ENCODE measurements around the gene RTL10.
"Not testable (repeated sequence)": the region's sequence is repeated elsewhere in the genome, so short reads cannot be mapped to it uniquely, and the experiment has no call there.

The RTL10 gene

DNA sequence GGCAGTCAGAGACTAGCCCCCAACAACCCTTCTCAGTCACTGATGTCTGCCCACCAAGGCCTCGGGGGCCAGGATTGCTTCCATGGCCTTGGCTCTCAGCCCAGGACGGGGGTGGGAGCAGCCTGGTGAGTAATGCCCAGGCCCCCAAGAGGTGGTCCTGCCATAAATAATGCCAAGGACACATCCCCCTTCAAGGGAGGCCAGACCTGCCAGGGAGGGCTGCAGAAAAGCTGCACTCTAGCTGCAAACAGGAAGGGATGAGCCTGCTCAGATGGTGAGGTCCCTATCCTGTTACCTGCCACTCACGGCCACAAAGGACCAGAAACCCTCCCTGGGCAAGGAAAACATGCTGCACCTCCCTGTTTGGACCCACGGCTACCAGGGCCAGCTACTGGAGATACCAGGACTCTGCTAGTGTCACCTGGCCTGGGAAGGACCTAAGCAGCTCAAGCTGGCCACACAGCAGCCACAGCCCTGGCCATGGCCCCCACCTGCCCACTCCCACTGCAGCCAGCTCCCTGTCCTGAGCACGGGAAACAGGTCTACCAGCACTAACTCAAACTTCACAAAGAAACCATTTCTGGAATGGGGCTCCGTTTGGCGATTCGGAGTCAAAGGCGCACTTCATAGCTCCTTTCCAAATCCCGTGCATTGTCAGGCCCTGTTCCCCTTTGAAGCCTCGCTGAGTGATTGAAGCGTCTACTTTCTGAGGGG, 12.1 kb downstream of the RTL10 start:
- no peak for DNase-seq

DNA sequence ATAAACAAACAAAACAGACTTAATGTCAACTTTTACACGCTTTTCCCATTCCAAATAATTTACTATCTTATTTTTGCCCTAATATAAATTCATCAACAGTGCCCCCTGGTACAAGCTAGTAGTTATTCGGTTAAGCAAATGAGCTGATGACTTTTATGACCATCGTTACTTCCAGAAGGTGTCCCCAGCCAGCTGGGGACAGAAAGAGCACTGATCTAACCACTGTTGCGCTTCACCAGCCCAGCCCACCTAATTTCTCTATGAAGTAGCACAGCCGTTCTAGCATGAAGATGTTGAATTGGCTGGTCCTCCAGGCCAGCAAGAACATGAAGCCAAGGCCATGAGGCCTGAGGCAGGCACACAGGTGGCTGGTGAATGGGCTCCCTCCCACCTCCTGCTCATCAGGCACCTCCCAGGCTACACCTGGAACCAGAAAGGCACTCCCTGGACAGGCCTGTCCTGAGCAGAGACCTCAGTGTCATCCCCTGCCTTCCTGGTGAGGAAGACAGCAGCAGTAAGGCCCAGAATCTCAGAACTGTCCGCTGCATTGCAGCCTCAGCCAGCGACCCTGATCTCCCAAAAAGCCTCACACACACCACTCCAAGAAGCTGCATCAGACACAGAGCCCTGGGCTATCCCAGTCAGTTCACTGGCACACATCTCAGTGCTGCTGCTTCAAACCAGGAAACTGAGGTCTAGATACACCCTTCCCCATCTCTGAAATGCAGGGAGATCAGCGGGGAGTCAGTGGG, 12.9 kb downstream of the RTL10 start:
- no peak for DNase-seq

DNA sequence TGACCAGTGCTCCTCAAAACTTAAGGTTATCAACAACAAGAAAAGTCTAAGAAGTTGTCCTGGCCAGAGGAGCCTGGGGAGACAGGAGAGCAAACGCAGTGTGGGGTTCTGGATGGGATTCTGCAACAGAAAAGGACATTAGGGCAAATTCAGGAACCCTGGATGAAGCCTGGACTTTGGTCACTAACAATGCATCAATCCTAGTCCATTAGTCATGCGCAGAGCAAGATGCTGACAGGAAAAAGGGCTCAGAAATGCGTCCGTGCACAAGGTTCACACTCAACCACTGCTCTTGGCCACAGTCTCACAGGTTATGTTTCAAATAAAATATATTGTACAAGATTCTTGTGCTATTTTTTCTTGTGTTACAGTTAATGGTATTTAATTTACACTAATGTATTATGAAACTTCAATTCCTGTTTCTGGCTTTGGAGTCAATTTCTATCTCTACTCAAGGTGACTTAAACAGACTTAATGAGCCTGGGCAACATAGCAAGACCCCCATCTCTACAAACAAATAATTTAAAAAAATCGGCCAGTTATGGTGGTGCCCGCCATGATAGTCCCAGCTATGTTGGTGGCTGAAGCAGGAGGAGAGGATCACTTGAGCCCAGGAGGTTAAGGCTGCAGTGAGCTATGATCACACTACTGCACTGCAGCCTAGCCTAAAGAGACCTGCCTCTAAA, 13.6 kb downstream of the RTL10 start:
- DNase-seq: no peak

DNA sequence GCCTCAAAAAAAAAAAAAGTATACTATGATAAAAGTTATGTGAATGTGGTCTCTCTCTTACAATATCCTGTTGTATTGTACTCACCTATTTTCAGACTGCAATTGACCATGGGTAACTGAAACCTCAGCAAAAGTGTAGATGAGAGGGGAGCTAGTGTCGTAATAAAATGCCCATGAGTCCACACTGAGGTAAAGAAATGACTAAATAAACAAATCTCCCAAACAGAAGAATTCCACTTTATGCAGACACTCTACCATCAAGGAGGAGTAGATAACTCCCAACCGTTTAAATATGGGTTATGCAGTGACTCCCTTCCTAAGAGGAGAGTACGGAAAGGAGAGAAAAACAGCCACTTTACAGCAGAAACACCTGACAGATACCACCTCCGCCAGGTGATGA, 14.6 kb downstream of the RTL10 start:
- DNase-seq: no peak

DNA sequence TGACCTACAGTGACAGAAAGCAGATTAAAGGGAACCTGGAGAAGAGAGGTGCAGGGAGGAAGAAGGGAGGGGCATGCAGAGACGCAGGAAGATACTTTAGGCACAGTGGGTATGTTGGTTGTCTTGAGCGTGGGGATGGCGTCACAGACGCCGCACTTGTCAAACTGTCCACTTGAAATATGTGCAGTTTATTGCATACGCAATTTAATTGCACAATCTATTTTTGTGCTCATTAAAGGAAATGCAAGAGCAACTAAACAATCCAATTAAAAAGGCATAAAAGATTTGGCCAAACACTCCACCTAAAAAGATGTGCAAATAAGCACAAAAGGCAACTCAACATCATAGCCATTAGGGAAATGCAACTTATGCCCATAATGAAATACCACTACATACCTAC, 16.8 kb downstream of the RTL10 start:
- DNase-seq: no peak

DNA sequence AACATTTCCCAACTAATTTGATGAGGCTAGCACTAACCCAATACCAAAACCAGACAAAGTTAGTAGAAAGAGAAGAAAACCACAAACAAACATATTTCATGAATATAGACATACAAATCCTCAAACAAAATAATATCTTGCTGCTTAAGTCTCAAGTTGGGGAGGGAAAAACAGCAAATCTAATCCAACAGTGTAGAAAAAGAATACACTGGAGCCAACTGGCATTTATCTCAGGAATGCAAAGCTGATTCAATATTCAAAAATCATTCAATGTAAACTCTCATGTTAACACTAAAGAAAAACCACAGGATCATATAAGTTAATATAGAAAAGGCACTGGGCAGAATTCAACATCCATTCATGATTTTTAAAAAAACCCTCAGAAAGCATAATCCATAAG, 18.2 kb downstream of the RTL10 start:
- DNase-seq: no peak

DNA sequence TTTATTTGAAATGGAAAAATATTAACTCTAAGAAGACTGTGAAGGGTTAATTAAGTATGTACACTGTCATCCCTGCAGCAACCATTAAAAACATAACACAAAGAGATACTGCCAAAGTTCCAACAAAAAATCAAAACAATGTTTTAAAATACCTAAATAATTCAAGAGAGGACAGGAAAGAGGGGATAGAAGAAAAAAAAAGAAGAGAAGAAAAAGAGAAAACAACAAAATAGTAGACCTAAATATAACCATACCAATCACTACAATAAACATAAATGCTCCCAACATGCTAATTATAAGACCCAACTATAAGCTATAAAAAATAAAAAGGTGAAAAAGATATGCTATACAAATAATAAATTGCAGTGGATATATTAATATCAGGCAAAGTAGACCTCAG, 20.1 kb downstream of the RTL10 start:
- DNase-seq: no peak

DNA sequence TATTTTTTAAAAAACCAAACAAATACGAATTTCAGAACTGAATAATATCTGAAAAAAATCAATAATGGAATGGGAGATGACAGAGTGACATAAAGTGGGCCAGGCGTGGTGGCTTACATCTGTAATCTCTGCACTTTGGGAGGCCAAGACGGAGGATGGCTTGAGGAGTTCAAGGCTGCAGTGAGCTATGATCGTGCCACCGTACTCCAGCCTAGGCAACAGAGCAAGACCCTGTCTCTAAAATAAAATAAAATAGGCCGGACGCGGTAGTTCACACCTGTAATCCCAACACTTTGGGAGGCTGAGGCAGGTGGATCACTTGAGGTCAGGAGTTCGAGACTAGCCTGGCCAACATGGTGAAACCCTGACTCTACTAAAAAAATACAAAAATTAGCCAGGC, 21.3 kb downstream of the RTL10 start:
- not testable (repeated sequence) for DNase-seq

DNA sequence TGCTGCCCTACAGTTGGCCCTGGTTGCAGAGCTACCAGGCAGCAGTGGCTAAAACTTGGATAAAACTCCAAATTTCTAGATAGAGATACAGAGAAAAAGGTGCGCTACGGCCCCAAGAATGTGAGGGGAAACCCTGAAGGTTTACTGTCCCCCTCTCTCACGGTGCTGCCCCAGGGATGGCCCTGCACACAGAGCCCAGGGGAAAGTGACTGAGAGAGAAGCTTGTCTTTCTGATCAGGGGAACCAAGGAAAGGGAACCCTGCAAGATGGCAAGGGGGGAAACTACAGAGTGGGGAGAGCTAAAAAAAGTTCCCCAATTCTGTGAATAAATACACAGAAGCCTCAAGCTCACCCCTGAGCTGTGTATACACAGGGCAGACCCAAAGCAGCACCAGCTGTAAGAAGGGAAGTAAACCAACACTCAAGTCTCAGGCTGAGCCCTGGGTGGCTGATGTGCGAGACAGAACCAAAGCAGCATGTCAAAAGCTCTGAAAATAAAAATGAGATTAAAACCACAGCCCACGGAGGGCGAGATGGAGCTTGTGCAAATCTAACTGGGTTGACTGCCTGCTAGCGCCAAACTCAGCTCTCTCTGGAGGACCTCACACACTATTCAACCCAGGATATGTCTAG, 22.1 kb downstream of the RTL10 start:
- DNase-seq: no peak

DNA sequence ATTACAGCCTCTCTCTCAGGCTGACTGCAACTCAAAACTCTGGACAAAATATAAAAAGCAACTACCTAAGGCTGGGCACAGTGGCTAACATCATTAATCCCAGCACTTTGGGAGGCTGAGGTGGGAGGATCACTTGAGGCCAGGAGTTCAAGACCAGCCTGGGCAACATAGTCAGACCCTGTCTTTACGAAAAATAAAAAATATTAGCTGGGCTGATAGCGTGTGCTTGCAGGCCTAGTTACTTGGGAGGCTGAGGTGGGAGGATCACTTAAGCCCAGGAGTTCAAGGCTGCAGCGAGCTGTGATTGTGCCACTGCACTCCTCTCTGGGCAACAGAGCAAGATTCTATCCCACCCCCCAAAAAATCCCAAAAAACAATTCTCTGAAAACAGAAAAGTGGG, 22.7 kb downstream of the RTL10 start:
- not testable (repeated sequence) for DNase-seq

DNA sequence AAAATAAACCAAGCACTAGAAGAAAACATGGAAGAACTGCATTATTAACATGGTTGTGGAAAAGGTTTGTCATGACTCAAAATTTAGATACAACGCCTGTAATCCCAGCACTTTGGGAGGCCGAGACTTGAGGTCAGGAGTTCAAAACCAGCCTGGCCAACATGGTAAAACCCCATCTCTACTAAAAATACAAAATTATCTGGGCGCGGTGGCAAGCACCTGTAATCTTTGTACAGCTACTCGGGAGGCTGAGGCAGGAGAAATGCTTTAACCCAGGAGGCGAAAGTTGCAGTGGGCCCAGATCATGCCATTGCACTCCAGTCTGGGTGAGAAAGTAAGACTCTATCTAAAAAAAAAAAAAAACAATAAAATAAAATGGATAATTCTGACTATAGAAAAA, 23.7 kb downstream of the RTL10 start:
- DNase-seq: no peak

DNA sequence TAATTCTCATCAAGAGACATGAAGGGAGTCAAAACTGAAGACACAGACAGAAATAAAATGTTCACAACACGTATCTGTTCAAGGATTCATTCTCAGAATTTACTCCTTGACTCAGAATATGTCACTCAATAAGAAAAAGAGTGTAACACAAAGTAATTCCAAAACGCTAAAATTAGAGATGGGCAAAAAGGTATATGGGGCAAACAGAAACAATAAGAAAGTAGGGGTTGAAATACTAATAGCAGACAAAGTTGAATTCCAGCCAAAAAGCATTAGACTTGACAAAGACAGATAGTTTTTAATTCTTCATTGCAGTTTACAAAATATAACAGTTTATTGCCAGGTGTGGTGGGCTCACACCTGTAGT, 26.7 kb downstream of the RTL10 start:
- DNase-seq: no peak

DNA sequence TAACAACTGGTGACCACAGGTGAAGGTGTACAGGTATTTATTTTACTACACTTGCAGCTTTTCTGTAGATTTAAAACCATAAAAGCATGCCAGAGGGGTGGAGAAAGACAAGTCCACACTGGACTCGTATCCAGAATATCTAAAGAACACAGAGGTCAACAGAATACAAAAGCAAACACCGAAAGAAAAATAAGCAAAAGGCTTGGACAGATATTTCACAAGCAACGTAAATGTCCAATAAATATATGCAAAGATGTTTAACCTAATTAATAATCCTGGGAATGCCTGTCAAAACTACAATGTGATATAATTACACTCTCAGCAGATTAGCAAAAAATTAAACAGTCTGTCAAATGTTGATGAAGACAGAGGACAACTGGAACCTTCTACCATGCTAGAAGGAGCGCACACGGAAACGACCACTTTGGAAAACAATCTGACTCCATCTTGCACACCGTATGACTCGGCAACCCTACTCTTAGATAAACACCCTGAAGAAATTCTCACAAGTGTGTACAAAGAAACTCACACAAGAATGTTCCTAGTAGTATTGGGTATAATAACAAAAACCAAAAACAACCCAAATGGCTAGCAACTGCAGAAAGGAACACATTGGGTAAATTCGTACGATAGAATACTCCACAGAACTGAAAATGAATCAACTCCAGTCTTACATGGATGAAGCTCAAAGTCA, 27.2 kb downstream of the RTL10 start:
- DNase-seq: no peak

DNA sequence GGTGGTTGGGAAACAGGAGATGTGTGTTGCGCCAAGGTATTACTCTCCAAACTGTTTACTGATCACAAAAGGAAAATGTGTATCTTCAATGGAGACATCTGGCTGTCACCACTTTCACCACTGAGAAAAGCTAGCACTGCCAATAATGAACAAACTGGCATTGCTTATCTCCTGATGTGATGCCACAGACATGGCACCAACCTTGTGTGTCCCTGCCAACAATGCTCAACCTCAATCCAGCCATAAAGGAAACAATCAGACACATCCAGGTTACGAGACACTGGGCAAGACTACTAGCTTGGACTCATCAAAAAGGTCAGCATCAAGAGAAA, 28.1 kb downstream of the RTL10 start:
- DNase-seq: no peak

DNA sequence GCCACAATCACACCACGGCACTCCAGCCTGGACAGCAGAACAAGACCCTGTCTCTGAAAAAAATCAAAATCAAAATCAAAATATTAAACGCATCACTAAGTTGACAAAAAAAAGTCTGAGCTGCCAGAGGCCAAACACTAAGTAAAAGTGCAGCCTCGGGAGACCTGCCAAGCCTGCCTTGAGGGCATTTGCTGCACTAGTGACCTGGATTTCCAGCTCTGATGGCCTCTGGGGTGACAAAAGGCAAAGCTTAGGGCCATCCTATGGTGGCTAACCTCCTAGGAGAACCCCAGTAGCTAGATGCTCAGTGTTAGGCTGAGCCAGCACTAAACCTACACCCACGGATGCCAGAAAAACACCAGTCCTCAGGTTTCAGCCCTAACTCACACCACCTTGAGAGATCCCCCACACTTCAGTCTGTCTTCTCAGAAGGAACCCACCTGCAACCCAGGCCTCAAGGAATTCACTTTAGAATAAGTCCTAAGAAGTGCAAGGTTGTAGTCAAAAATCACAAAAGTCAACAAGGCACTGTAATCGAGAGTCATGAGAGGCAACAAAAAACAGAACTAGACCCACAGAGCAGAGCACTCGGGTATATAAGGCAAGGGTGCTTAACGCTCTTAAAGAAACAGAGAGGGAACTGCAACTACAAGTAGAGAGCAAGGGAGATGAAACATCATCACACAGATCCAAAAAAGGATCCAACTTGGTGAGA, 28.6 kb downstream of the RTL10 start:
- DNase-seq: no peak

DNA sequence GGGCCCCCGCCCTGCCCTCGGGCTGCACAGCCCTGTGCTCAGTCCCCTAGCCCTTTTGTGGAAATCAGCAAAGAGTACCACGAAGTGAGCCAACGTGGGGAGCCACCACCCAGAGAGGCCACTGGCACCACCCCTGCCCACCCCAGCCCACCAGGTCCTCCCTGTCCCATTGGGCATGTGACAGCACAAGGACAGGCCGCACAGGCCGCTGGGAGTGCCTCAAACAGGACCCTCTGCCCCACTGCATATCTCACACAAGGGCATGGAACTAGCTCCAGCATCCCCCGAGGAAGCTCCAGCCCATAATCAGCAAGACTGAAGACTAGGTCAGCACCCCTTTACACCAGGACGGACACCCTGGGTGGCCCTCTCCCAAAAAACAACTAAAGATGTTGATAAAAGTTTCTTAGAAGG, 29.7 kb downstream of the RTL10 start:
- DNase-seq: no peak

DNA sequence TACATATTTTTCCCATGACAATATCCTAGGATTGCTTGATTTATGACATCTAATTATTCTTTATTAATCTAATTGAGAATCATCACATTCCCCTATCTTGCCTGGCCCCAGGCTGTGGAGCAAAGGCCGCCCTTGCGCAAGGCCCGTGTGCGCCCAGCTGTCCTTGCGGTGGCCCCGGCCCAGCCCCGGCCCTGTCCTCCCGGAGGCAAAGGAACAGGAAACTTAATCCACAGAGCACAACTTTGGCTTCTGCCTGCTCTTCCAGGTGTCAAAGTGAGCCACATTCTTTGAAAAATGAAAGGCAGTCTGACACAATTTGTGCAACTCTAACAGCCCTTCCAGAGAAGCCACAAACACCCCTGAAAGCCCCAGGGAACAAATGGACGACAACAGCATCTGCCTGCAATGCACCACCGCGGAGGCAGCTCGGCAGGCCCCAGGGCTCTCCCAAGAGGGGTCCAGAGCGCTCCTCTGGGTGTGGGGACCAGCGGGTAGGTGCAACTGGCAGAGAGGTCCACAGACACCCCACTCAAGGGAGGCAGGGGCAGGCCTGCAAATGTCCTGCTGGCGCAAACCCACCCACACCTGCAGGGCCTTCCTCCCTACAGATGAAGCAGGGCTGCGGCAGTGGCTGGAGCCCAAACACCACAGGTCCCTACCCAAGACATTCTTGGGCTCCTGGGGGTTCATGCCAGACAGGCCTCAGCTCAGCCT, 30.3 kb downstream of the RTL10 start:
- DNase-seq: no peak

DNA sequence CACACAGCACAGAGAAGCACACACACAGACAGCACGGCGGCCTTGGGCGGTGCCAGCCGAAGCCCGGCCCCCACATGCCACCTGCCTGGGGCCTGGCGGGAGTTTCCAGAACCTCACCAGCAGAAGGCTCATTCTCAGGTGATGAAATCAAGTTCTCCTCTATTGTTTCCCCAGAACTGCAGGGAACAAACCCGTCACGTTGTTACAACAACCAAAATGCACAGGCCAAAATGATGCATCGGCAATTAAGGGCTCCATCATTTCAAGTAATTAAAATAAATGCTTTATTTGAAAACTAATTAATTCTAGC, 30.8 kb downstream of the RTL10 start:
- no peak for DNase-seq

DNA sequence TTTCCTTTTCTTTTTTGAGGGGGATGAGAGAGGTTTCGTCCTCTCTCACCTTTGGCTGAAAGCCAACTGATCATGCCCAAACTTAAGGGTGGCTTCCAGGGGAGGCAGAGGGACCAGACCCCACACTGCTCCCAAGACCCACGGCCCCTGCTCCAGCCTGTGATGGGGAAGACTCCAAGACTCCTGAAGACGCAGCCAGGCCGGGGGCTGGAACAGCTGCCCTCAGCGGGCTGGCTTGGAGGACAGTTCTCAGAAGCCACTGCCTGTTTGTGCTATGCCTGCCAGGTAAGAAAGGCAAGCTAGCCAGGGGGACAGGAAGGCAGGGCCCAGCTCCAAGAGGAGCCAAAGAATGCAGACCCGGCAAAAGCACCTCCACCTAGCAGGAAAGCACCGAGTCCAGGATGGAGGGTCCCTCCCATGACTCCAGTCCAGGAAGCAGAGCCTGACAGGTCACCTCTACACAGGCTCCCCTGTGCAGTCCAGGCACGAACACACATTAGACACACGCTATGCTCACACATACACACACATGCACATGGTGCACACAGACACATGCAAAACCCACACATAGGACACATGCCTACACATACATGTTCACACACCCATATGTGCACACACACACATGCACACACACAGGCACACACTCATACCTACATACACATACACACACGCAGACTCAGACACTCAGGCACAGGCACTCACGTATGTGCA, 31.3 kb downstream of the RTL10 start:
- DNase-seq: no peak

DNA sequence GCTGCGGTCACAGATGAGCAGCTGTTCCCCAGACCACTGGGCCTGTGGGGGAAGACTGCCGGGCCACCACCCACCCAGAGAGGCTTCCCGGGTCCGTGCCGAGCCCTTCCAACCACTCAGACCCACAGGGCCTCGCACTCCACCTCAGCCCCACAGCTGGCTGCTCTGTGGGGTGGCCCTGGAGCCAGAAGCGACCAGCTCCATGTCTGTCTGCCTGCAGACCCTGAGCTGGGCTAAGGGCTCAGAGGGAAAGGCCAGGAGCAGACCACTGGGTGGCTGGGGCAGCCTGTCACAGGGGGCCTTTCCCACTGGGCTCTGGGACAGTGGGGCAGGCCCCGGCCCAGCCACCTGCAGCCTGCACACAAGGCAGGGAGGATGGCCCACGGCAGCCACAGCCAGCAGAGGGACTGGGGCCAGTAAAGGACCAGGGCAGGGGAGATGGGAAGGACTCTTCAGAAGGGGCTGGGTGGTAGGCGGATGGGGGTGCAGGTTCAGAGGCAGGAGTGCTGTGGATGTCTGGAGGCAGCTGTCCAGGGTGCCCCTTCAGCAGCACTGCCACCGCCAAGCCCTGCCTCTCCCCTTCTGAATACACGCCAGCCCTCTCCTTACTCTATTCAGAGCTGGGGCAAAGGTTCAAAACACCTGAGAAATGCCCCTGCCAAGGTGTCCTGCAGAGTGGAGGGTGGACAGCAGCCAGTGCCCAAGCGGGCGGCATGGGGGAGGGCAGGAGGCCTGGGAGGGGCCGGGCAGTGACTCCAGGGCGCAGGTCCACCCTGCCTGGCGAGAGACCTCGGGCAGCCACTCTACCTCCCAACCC, 32.2 kb downstream of the RTL10 start:
- DNase-seq: no peak

Measured in SW 1271 (cell line).